HEK293T (cell line): ENCODE results near the gene PRKCH.

Experiments used
- CTCF ChIA-PET: fragments of 350-600 bp; formaldehyde crosslinking; extraction: SDS; loops from one replicate; lab custom pipeline; 2021; ENCODE audit warnings: antibody characterized with exemption, inconsistent platforms; lab: Yijun Ruan, JAX
- POLR2A ChIA-PET: fragments of 350-600 bp; formaldehyde crosslinking; extraction: SDS; loops from one replicate; lab custom pipeline; 2020; ENCODE audit warnings: antibody characterized with exemption, inconsistent platforms; lab: Yijun Ruan, JAX
- DNase-seq: peaks from one replicate; pipeline ENCODE4 v3.0.0; 2012; ENCODE audit warnings: mixed read lengths; ENCODE audit errors: extremely low spot score
- ARNT ChIP-seq: fragments of 450-650 bp; IDR thresholded peaks from 2 replicates; pipeline ENCODE4 v1.6.1; 2017; ENCODE audit warnings: mild to moderate bottlenecking
- BHLHE40 ChIP-seq: fragments of 450-650 bp; IDR thresholded peaks from 2 replicates; pipeline ENCODE4 v1.6.1; 2016; ENCODE audit warnings: mild to moderate bottlenecking, moderate library complexity, borderline replicate concordance
- CTBP1 ChIP-seq: fragments of 450-650 bp; IDR thresholded peaks from 2 replicates; pipeline ENCODE4 v1.6.1; 2016; ENCODE audit warnings: borderline replicate concordance
- ELF4 ChIP-seq: fragments of 450-650 bp; IDR thresholded peaks from 2 replicates; pipeline ENCODE4 v1.6.1; 2017; ENCODE audit warnings: antibody characterized with exemption
- FOXA1 ChIP-seq: fragments of 450-650 bp; IDR thresholded peaks from 2 replicates; pipeline ENCODE4 v1.6.1; 2016; ENCODE audit warnings: mild to moderate bottlenecking
- FOXK2 ChIP-seq: fragments of 450-650 bp; IDR thresholded peaks from 2 replicates; pipeline ENCODE4 v1.6.1; 2016; ENCODE audit warnings: mild to moderate bottlenecking
- FOXM1 ChIP-seq: fragments of 450-650 bp; IDR thresholded peaks from 2 replicates; pipeline ENCODE4 v1.6.1; 2017; ENCODE audit warnings: mild to moderate bottlenecking, borderline replicate concordance
- HDGF ChIP-seq: fragments of 450-650 bp; IDR thresholded peaks from 2 replicates; pipeline ENCODE4 v1.6.1; 2017; ENCODE audit warnings: antibody characterized with exemption, borderline replicate concordance
- L3MBTL2 ChIP-seq: fragments of 450-650 bp; conservative IDR thresholded peaks from 2 replicates; pipeline ENCODE4 v1.6.1; 2016; ENCODE audit warnings: mild to moderate bottlenecking
- LEF1 ChIP-seq: fragments of 450-650 bp; IDR thresholded peaks from 2 replicates; pipeline ENCODE4 v1.6.1; 2017; ENCODE audit warnings: mild to moderate bottlenecking, borderline replicate concordance
- NFRKB ChIP-seq: fragments of 450-650 bp; IDR thresholded peaks from 2 replicates; pipeline ENCODE4 v1.6.1; 2016; ENCODE audit warnings: mild to moderate bottlenecking, moderate library complexity
- SP1 ChIP-seq: fragments of 450-650 bp; IDR thresholded peaks from 2 replicates; pipeline ENCODE4 v1.6.1; 2017
- SUZ12 ChIP-seq: fragments of 450-650 bp; IDR thresholded peaks from 2 replicates; pipeline ENCODE4 v1.6.1; 2016; ENCODE audit warnings: mild to moderate bottlenecking
- TARDBP ChIP-seq: fragments of 450-650 bp; IDR thresholded peaks from 2 replicates; pipeline ENCODE4 v1.6.1; 2016
- ZNF384 ChIP-seq: fragments of 450-650 bp; IDR thresholded peaks from 2 replicates; pipeline ENCODE4 v1.6.1; 2016
- TF ChIP-seq, protein P1 (sequence below): fragments of 450-650 bp; IDR thresholded peaks from 2 replicates; pipeline ENCODE4 v1.6.1; 2016

PRKCH gene

DNA sequence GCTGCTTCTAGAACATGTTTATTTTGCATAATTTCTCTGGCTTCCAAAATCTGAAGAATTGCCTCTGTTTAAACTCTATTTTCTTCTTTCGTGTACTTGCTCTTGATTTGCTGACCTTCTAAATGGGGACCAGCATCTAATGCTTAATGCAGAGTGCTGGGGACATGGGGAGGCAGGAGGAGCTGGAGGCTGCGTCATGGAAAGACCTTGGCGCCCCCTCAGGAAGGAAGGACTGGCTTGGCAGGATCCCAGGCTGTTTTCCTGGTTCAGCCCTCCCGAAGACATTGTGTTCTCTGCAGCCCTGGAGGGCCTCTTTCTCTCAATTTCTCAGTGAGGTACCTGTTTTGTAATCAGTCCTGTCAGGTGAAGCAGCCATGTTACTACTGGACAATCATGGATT, 5.5 kb downstream of the PRKCH start:
- CTCF ChIA-PET = no interaction called here
- POLR2A ChIA-PET = no interaction called here
- no peak for DNase-seq
- TF ChIP-seq, protein P1, sequence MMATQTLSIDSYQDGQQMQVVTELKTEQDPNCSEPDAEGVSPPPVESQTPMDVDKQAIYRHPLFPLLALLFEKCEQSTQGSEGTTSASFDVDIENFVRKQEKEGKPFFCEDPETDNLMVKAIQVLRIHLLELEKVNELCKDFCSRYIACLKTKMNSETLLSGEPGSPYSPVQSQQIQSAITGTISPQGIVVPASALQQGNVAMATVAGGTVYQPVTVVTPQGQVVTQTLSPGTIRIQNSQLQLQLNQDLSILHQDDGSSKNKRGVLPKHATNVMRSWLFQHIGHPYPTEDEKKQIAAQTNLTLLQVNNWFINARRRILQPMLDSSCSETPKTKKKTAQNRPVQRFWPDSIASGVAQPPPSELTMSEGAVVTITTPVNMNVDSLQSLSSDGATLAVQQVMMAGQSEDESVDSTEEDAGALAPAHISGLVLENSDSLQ = no peak
- TF ChIP-seq FOXK2 = no peak
- no peak for TF ChIP-seq NFRKB
- no peak for TF ChIP-seq ZNF384
- TF ChIP-seq LEF1 = no peak
- no peak for TF ChIP-seq HDGF
- TF ChIP-seq L3MBTL2 = no peak
- no peak for TF ChIP-seq ARNT
- TF ChIP-seq BHLHE40 = no peak
- TF ChIP-seq CTBP1 = no peak
- no peak for TF ChIP-seq TARDBP
- TF ChIP-seq ELF4 = no peak
- TF ChIP-seq FOXM1 = no peak
- TF ChIP-seq SUZ12 = no peak
- no peak for TF ChIP-seq FOXA1
- no peak for TF ChIP-seq SP1

- no peak for DNase-seq
These were observed 7.4 kb downstream of the PRKCH start for GRCh38 chr14:61328626-61329262.

DNA sequence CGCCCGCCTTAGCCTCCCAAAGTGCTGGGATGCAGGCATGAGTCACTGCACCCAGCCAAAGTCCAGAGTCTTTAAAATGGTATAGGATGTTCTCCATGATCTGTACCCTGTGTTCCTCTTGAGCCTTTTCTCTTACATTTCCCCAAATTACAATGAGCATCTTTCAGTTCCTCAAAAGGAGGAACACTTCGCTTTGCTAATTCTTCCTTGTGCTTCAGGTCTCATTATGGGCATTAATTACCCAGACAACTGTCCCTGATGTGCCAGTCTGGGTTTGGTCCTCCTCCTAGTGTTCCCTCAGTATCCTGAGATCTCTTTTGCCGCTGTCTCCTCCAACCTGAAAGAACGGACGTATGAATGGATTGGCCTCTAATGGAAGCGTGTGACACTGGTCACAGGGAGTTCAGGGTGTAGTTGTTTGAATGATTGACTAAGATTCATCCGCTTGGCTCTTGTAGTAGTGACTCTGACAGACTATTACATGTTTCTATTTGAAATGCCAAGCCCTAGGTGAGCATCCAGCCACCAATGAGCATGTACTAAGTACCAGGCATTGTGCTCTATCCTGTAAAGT, 8.2 kb downstream of the PRKCH start:
- no peak for DNase-seq
- no peak for TF ChIP-seq SUZ12
- ChIA-PET POLR2A (no interaction called here), CTCF (interaction anchor here (1.4 kb wide), 1 partner anchor 33 kb away, joined by 3 read pairs; no protein-coding TSS in a partner anchor)

More at GRCh38 chr14:61328626-61329262, 7.4 kb downstream of the PRKCH start:
- POLR2A ChIA-PET = no interaction called here
- CTCF ChIA-PET = no interaction called here
- TF ChIP-seq ARNT (no peak), FOXA1 (no peak), LEF1 (no peak), HDGF (no peak), FOXM1 (no peak), ELF4 (no peak), CTBP1 (no peak), SP1 (no peak), TARDBP (no peak), SUZ12 (no peak), BHLHE40 (no peak), NFRKB (no peak), FOXK2 (no peak), ZNF384 (no peak), L3MBTL2 (no peak)
- TF ChIP-seq, protein P1 = no peak

GRCh38 chr14:61330511-61330910, 9.1 kb downstream of the PRKCH start:
- ChIA-PET CTCF (interaction anchor here (0.6 to 1.4 kb wide), 2 partner anchors 34 to 324 kb away, joined by 3 to 5 read pairs; no protein-coding TSS in a partner anchor), POLR2A (interaction anchor here (0.8 kb wide), 1 partner anchor 365 kb away, joined by 3 read pairs; the partner anchor contains the start of gene HIF1A)
- TF ChIP-seq CTBP1 (no peak), NFRKB (no peak), SP1 (no peak), FOXK2 (no peak), ZNF384 (no peak), L3MBTL2 (no peak), LEF1 (no peak), ARNT (no peak), FOXM1 (no peak), SUZ12 (no peak), BHLHE40 (no peak)
- TF ChIP-seq, protein P1 = no peak
- no peak for DNase-seq

GRCh38 chr14:61331992-61332657, 10.7 kb downstream of the PRKCH start:
- POLR2A ChIA-PET = interaction anchor here (0.8 to 1.6 kb wide), 2 partner anchors 56 to 108 kb away, joined by 3 read pairs; no protein-coding TSS in a partner anchor
- CTCF ChIA-PET = interaction anchor here (0.9 to 1.3 kb wide), 3 partner anchors 10 to 70 kb away, joined by 3 read pairs; partner anchors contain the start of gene PRKCH
- DNase-seq = peak; percentile 64
- TF ChIP-seq FOXM1 (peak; percentile 51; the same call in 1 of the 2 replicates), ZNF384 (no peak), LEF1 (peak; percentile 65; the same call in 1 of the 2 replicates), SP1 (no peak), FOXK2 (no peak), FOXA1 (peak; percentile 96), BHLHE40 (no peak), NFRKB (no peak), TARDBP (no peak), L3MBTL2 (no peak), SUZ12 (no peak), CTBP1 (peak; percentile 99), ELF4 (no peak), ARNT (peak; percentile 75), HDGF (no peak)
- TF ChIP-seq, protein P1 = peak; percentile 98
